Testis (tissue), 2 donors: Measurements from ENCODE around the gene AGAP1.

Source experiments
- POLR2A ChIP-seq: fragments of 450-650 bp; IDR thresholded peaks from one replicate; pipeline ENCODE4 v1.6.1; 2017; ENCODE audit warnings: antibody characterized with exemption, mild to moderate bottlenecking, moderate library complexity
- TF ChIP-seq, protein P1 (sequence below), 3 experiments: fragments of 450-650 bp in 2 of 3; fragments of 200-600 bp in 1 of 3; sonication (generic) in 1 of 3; IDR thresholded peaks; one replicate each; pipeline ENCODE4 v1.5.1; 2016 to 2019; ENCODE audit warnings: antibody characterized with exemption in 3 of 3, mild to moderate bottlenecking in 2 of 3, moderate library complexity in 1 of 3

DNA sequence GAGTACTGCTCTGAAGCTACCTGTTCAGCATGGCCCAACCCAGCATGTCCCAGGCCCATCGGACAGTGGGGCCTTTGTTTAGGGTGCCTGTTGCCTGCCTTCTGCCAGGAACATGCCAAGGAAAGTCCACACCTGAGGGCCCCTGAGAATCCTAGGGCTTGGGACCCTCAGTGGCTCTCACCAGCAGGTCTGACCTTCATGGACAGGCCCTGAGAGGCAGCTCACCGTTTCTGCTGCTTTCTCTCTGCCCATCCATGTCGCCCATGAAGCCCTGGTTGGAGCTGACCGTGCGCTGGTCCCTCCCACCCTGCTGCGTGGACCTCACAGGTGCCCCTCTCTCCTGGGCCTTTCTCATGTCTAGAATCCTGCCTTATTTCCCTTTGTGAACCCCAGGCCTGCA, 550.3 kb downstream of the AGAP1 start:
- TF ChIP-seq, protein P1, sequence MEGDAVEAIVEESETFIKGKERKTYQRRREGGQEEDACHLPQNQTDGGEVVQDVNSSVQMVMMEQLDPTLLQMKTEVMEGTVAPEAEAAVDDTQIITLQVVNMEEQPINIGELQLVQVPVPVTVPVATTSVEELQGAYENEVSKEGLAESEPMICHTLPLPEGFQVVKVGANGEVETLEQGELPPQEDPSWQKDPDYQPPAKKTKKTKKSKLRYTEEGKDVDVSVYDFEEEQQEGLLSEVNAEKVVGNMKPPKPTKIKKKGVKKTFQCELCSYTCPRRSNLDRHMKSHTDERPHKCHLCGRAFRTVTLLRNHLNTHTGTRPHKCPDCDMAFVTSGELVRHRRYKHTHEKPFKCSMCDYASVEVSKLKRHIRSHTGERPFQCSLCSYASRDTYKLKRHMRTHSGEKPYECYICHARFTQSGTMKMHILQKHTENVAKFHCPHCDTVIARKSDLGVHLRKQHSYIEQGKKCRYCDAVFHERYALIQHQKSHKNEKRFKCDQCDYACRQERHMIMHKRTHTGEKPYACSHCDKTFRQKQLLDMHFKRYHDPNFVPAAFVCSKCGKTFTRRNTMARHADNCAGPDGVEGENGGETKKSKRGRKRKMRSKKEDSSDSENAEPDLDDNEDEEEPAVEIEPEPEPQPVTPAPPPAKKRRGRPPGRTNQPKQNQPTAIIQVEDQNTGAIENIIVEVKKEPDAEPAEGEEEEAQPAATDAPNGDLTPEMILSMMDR (IDR thresholded peaks at IDR 0.05), result no peak
- no peak for TF ChIP-seq POLR2A
